Measurements from ENCODE around the gene ARHGEF9.

- TF ChIP-seq MAX (IDR thresholded peaks at IDR 0.05) (no peak), HOXB5 (CRISPR knock-in tag; IDR thresholded peaks at IDR 0.05) (no peak), MAFK (IDR thresholded peaks at IDR 0.05; ENCODE audit: partially characterized antibody) (no peak), POLR2AphosphoS2 (conservative IDR thresholded peaks at IDR 0.05; ENCODE audit: low read length) (no peak), RNF2 (IDR thresholded peaks at IDR 0.05; ENCODE audit: borderline replicate concordance, low read depth) (no peak)
Measured at GRCh38 chrX:63750811-63751210, 34.2 kb downstream of the ARHGEF9 start.
